ENCODE measurements around the gene LAMC3.

The LAMC3 gene

GRCh38 chr9:131042666-131043065 is 33.7 kb downstream of the LAMC3 start:
- DNase-seq (ENCODE audit: low read depth), result no peak
- H3K4me3 ChIP-seq (ENCODE audit: low read depth, low read length), result no peak overlapping the region
- TF ChIP-seq MYC (IDR thresholded peaks at IDR 0.05; ENCODE audit: low read depth, low read length) (no peak), MAX (IDR thresholded peaks at IDR 0.05; ENCODE audit: low read depth, low read length) (no peak), POLR2A (IDR thresholded peaks at IDR 0.05; ENCODE audit: extremely low read depth, insufficient read length) (no peak)
- TF ChIP-seq, protein P1, sequence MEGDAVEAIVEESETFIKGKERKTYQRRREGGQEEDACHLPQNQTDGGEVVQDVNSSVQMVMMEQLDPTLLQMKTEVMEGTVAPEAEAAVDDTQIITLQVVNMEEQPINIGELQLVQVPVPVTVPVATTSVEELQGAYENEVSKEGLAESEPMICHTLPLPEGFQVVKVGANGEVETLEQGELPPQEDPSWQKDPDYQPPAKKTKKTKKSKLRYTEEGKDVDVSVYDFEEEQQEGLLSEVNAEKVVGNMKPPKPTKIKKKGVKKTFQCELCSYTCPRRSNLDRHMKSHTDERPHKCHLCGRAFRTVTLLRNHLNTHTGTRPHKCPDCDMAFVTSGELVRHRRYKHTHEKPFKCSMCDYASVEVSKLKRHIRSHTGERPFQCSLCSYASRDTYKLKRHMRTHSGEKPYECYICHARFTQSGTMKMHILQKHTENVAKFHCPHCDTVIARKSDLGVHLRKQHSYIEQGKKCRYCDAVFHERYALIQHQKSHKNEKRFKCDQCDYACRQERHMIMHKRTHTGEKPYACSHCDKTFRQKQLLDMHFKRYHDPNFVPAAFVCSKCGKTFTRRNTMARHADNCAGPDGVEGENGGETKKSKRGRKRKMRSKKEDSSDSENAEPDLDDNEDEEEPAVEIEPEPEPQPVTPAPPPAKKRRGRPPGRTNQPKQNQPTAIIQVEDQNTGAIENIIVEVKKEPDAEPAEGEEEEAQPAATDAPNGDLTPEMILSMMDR (IDR thresholded peaks at IDR 0.05; ENCODE audit: low read depth, low read length), result no peak

GRCh38 chr9:131043087-131043486 is 34.1 kb downstream of the LAMC3 start:
- TF ChIP-seq, protein P1 (IDR thresholded peaks at IDR 0.05; ENCODE audit: low read depth, low read length), result no peak
- TF ChIP-seq MYC (IDR thresholded peaks at IDR 0.05; ENCODE audit: low read depth, low read length), result no peak
- TF ChIP-seq MAX (IDR thresholded peaks at IDR 0.05; ENCODE audit: low read depth, low read length), result no peak
- TF ChIP-seq POLR2A (IDR thresholded peaks at IDR 0.05; ENCODE audit: extremely low read depth, insufficient read length), result no peak
- no peak overlapping the region for H3K4me3 ChIP-seq (ENCODE audit: low read depth, low read length)
- peak; percentile 61 for DNase-seq (ENCODE audit: low read depth)

- TF ChIP-seq, protein P1 (IDR thresholded peaks at IDR 0.05; ENCODE audit: low read depth, low read length), result no peak
- TF ChIP-seq MAX (IDR thresholded peaks at IDR 0.05; ENCODE audit: low read depth, low read length) (no peak), MYC (IDR thresholded peaks at IDR 0.05; ENCODE audit: low read depth, low read length) (no peak), POLR2A (IDR thresholded peaks at IDR 0.05; ENCODE audit: extremely low read depth, insufficient read length) (no peak)
- H3K4me3 ChIP-seq (ENCODE audit: low read depth, low read length), result no peak overlapping the region
- DNase-seq (ENCODE audit: low read depth), result no peak
These were observed 34.7 kb downstream of the LAMC3 start for GRCh38 chr9:131043646-131044045.

GRCh38 chr9:131045300-131046092 is 36.5 kb downstream of the LAMC3 start:
- TF ChIP-seq, protein P1 (IDR thresholded peaks at IDR 0.05; ENCODE audit: low read depth, low read length), result no peak
- TF ChIP-seq POLR2A (IDR thresholded peaks at IDR 0.05; ENCODE audit: extremely low read depth, insufficient read length), result no peak
- no peak for TF ChIP-seq MAX (IDR thresholded peaks at IDR 0.05; ENCODE audit: low read depth, low read length)
- TF ChIP-seq MYC (IDR thresholded peaks at IDR 0.05; ENCODE audit: low read depth, low read length), result no peak
- no peak overlapping the region for H3K4me3 ChIP-seq (ENCODE audit: low read depth, low read length)
- DNase-seq (ENCODE audit: low read depth), result no peak

DNA sequence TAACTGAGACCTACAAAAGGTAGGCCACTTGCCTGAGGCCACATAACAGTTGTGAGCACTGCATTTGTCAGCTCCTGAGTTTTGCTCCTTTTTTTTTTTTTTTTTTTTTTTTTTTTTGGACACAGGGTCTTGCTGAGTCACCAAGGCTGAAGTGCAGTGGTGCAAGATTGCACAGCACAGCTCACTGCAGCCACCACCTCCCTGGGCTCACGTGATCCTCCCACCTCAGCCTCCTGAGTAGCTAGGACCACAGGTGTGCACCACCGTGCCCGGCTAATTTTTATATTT is 37.1 kb downstream of the LAMC3 start:
- H3K4me3 ChIP-seq (ENCODE audit: low read depth, low read length), result no peak overlapping the region
- peak; percentile 37 for DNase-seq (ENCODE audit: low read depth)
- no peak for TF ChIP-seq MAX (IDR thresholded peaks at IDR 0.05; ENCODE audit: low read depth, low read length)
- TF ChIP-seq POLR2A (IDR thresholded peaks at IDR 0.05; ENCODE audit: extremely low read depth, insufficient read length), result no peak
- TF ChIP-seq, protein P1 (IDR thresholded peaks at IDR 0.05; ENCODE audit: low read depth, low read length), result no peak
- TF ChIP-seq MYC (IDR thresholded peaks at IDR 0.05; ENCODE audit: low read depth, low read length), result no peak
